HepG2 (cell line): ENCODE data around the gene FAAP100. TPM values are rescaled to one million over a fixed set of nuclear protein-coding genes. Genes with fewer than 3 reads are reported as not detected.

ENCODE experiments used
- ATAC-seq: fragments of 200-7000 bp; cut with Tn5 transposase; 3 replicates; pipeline ENCODE4 v1.9.1; 2020; ENCODE audit warnings: mild to moderate bottlenecking, moderate library complexity
- BruUV-seq: library from RNA; stranded (reverse); fragments of 400-500 nt; replicated peaks from 2 replicates; lab custom pipeline; 2021; lab: Mats Ljungman, UMichigan
- CTCF ChIA-PET: fragments of 300-600 bp; formaldehyde crosslinking; extraction: SDS; loops from one replicate; lab custom pipeline; 2021; ENCODE audit warnings: low total read pairs, inconsistent platforms, low intra/inter-chr PET ratio; lab: Yijun Ruan, JAX
- POLR2A ChIA-PET: fragments of 350-600 bp; sonication (Branson Sonifier 250); formaldehyde crosslinking; loops from one replicate; lab custom pipeline; 2020; ENCODE audit warnings: antibody characterized with exemption, inconsistent platforms; lab: Yijun Ruan, JAX
- DNase-seq: peaks from one replicate; pipeline ENCODE4 v3.0.0-alpha.2; 2015; ENCODE audit warnings: low spot score
- FAIRE-seq: peaks from 3 replicates; lab custom pipeline; 2011; peaks lifted over from hg19 to GRCh38; lab: Jason Lieb, UNC
- H2AFZ ChIP-seq: one replicate; pipeline ENCODE4 v1.6.1; 2011; ENCODE audit warnings: low read length, inconsistent platforms
- H3K27ac ChIP-seq: fragments of 300-600 bp; 3 replicates; pipeline ENCODE4 v1.8.0; 2011; ENCODE audit warnings: mixed run types, mild to moderate bottlenecking, mixed read lengths, low read length, inconsistent platforms; ENCODE audit not compliant: insufficient read depth; ENCODE audit errors: extremely low read length
- H3K27me3 ChIP-seq, 2 experiments: fragments of 200-600 bp in 1 of 2; 2 replicates in 1 of 2; 3 replicates in 1 of 2; pipeline versions ENCODE4 v1.6.0 to v1.8.0; 2011; ENCODE audit warnings: low read length in 2 of 2, mild to moderate bottlenecking in 2 of 2, moderate library complexity in 2 of 2, inconsistent platforms in 1 of 2; ENCODE audit not compliant: insufficient read depth in 2 of 2, control insufficient read depth in 1 of 2
- H3K36me3 ChIP-seq, 2 experiments: fragments of 200-600 bp in 1 of 2; replicated peaks in 1 of 2; 2 replicates in 1 of 2; 3 replicates in 1 of 2; pipeline versions ENCODE4 v1.5.1 to v1.8.0; 2011; ENCODE audit warnings: low read length in 2 of 2, inconsistent platforms in 1 of 2; ENCODE audit not compliant: insufficient read depth in 2 of 2, control insufficient read depth in 1 of 2
- H3K4me1 ChIP-seq: 2 replicates; pipeline ENCODE4 v1.5.1; 2012; ENCODE audit warnings: low read length, inconsistent platforms; ENCODE audit not compliant: insufficient read depth
- H3K4me2 ChIP-seq: 2 replicates; pipeline ENCODE4 v1.6.0; 2011; ENCODE audit warnings: low read depth, low read length, inconsistent platforms
- H3K4me3 ChIP-seq, 3 experiments: fragments of 200-600 bp in 1 of 3; sonication (generic), shearing (Covaris generic) in 1 of 3; replicated peaks in 1 of 3; 2 replicates each; pipeline ENCODE4 v1.5.1; 2011 to 2016; ENCODE audit warnings: low read length in 3 of 3, inconsistent platforms in 2 of 3, low read depth in 2 of 3, mild to moderate bottlenecking in 2 of 3, control low read depth in 1 of 3, mixed read lengths in 1 of 3; ENCODE audit not compliant: insufficient read depth in 1 of 3
- H3K79me2 ChIP-seq: one replicate; pipeline ENCODE4 v1.6.1; 2011; ENCODE audit warnings: low read length, inconsistent platforms; ENCODE audit not compliant: insufficient read depth
- H3K9ac ChIP-seq: 2 replicates; pipeline ENCODE4 v1.6.0; 2011; ENCODE audit warnings: mild to moderate bottlenecking, low read depth, low read length, inconsistent platforms; ENCODE audit not compliant: insufficient read depth
- H3K9me3 ChIP-seq: 2 replicates; pipeline ENCODE4 v1.5.1; 2012; ENCODE audit warnings: mild to moderate bottlenecking, low read length
- H4K20me1 ChIP-seq: 2 replicates; pipeline ENCODE4 v1.6.0; 2011; ENCODE audit warnings: inconsistent platforms, mild to moderate bottlenecking, low read length, moderate library complexity; ENCODE audit not compliant: insufficient read depth
- BORCS8-MEF2B ChIP-seq: sonication (generic); formaldehyde crosslinking; IDR thresholded peaks from 2 replicates; pipeline ENCODE4 v1.8.0; 2022; ENCODE audit warnings: mild to moderate bottlenecking, missing genetic modification reagents
- YEATS2 ChIP-seq: sonication (generic); formaldehyde crosslinking; IDR thresholded peaks from 2 replicates; pipeline ENCODE4 v1.4.0; 2020; ENCODE audit warnings: missing genetic modification reagents, borderline replicate concordance
- ZGPAT ChIP-seq: IDR thresholded peaks from 2 replicates; pipeline ENCODE4 v1.6.1; 2016; ENCODE audit warnings: mild to moderate bottlenecking
- ZNF17 ChIP-seq: sonication (generic); formaldehyde crosslinking; IDR thresholded peaks from 2 replicates; pipeline ENCODE4 v1.5.0; 2020; ENCODE audit warnings: mild to moderate bottlenecking, missing genetic modification reagents
- ZNF253 ChIP-seq: sonication (generic); formaldehyde crosslinking; IDR thresholded peaks from 2 replicates; pipeline ENCODE4 v1.8.0; 2022; ENCODE audit warnings: mild to moderate bottlenecking, missing genetic modification reagents, borderline replicate concordance
- ZNF446 ChIP-seq: sonication (generic); formaldehyde crosslinking; IDR thresholded peaks from 2 replicates; pipeline ENCODE4 v1.5.0; 2020; ENCODE audit warnings: mild to moderate bottlenecking, missing genetic modification reagents
- ZNF841 ChIP-seq: sonication (generic); formaldehyde crosslinking; IDR thresholded peaks from 2 replicates; pipeline ENCODE4 v1.8.1; 2023; ENCODE audit warnings: missing genetic modification reagents, borderline replicate concordance
- WGBS: methylation state at CpG from one replicate; pipeline ENCODE4 v1.1.6; 2017; ENCODE audit warnings: low lambda C conversion rate; 5-methylcytosine and 5-hydroxymethylcytosine counted together
- in situ Hi-C: cut with HindIII; loops from 2 replicates; pipeline ENCODE4 v1.10.0; 2017; ENCODE audit warnings: low pct_unique_long_range_greater_than_20kb; ENCODE audit not compliant: extremely low pct_ligation_motif_present
- intact Hi-C: fragments of 100-400 bp; cut with micrococcal nuclease; formaldehyde crosslinking; loops from one replicate; pipeline ENCODE4 v1.10.0; 2022; ENCODE audit not compliant: unreplicated experiment
- polyA plus RNA-seq, 8 experiments: library from polyadenylated mRNA; depleted of rRNA in 3 of 8; stranded (reverse) in 7 of 8; unstranded in 1 of 8; fragments of >200 nt; fragmentation: Illumina TruSeq in 4 of 8; extraction: Trizol in 4 of 8; gene quantifications; 2 replicates each; pipeline versions ENCODE4 v1.2.1 to v1.2.3, GENCODE V29; 2011 to 2016; ENCODE audit warnings: low read depth in 4 of 8, missing spikeins in 1 of 8, mixed read lengths in 1 of 8; ENCODE audit not compliant: insufficient read depth in 1 of 8
- total RNA-seq, 5 experiments: library from RNA; depleted of rRNA; stranded (reverse); fragments of >200 nt; fragmentation: Illumina TruSeq; extraction: Trizol; gene quantifications; 2 replicates each; pipeline ENCODE4 v1.2.3, GENCODE V29; 2016; ENCODE audit warnings: low read depth in 1 of 5
- TF ChIP-seq, protein P1 (sequence below): sonication (generic); formaldehyde crosslinking; IDR thresholded peaks from 2 replicates; pipeline ENCODE4 v1.5.1; 2020; ENCODE audit warnings: mild to moderate bottlenecking, missing genetic modification reagents, moderate library complexity
- TF ChIP-seq, protein P2 (sequence below), 2 experiments: sonication (generic) in 1 of 2; formaldehyde crosslinking in 1 of 2; IDR thresholded peaks; 2 replicates each; pipeline versions ENCODE4 v1.6.1 to v1.9.0; 2014 to 2022; ENCODE audit warnings: antibody characterized with exemption in 1 of 2, borderline replicate concordance in 1 of 2, inconsistent platforms in 1 of 2, low read depth in 1 of 2, missing genetic modification reagents in 1 of 2

Gene FAAP100
- total and polyA plus RNA-seq, 2 of the 13 experiments (the other 11 are each of a cell fraction or from before 2014, with no cell fraction given) = 7.6 to 20.8 TPM

DNA sequence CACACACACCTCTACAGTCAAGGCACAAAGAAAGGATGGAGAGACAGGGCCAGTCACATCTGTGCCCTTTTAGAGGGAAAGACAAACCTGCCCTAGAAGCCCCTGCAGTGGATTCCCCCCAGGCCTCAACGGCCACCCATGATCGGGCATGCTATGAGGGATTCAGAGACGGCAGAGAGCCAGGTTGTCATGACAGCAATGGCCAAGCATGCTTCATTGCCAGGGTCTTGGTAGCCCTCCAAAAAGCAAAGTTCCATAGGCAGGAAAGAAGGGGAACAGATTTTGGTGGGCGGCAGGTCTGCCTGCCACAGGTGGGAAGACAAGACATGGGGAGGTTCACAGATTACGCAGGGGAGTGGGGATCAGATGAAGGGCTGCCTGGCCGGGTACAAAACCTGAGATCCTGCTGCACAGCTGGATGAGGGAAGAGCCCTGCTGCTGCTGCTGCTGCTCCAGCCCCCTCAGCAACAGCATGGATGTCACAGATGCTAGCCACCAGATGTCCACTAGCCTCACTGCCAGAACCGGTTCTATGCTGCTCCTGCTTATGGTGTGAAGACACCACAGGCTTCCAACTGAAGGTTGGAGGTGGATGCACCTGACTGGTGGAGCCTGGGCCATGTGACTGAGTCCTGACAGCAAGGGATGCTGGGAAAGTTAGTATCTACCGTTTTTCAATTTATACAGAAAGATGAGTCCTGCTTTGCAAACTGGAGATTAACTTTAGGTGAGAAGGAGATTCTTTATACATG is 57.4 kb downstream of the FAAP100 start:
- in situ Hi-C loops = no loop called here
- no TSS peak for BruUV-seq
- FAIRE-seq = peak; percentile 28
- peaks cover 51% of the 10 kb centered on the region for H3K4me1 ChIP-seq
- H3K36me3 ChIP-seq = no peaks in the 10 kb centered on the region
- H2AFZ ChIP-seq = no peak overlapping the region
- no peak overlapping the region for H3K9ac ChIP-seq
- H3K27me3 ChIP-seq = peaks cover 2 to 31% of the 10 kb centered on the region in 2 experiments
- ChIA-PET CTCF (no interaction called here), POLR2A (interaction anchor here (1.1 kb wide), 1 partner anchor 21 kb away, joined by 3 read pairs; no protein-coding TSS in a partner anchor)
- DNase-seq = no peak
- peak overlapping the region; percentile 37 for H3K4me2 ChIP-seq
- H3K79me2 ChIP-seq = no peaks in the 10 kb centered on the region
- H3K4me3 ChIP-seq = no peak overlapping the region
- no peaks in the 10 kb centered on the region for H4K20me1 ChIP-seq
- 27% methylated on average over 8 of the region's 8 CpGs for WGBS
- intact Hi-C loops = no loop called here
- H3K9me3 ChIP-seq = no peaks in the 10 kb centered on the region
- no peak overlapping the region for H3K27ac ChIP-seq
- peak; percentile 19 for ATAC-seq
- TF ChIP-seq ZGPAT = no peak
- no peak for TF ChIP-seq ZNF17
- no peak for TF ChIP-seq ZNF253 (CRISPR knock-in tag)
- no peak for TF ChIP-seq ZNF446 (CRISPR knock-in tag)
- TF ChIP-seq BORCS8-MEF2B (CRISPR knock-in tag) = 0 out of 2 replicates have a peak, but pooled peaks have one; percentile 21
- TF ChIP-seq ZNF841 (CRISPR knock-in tag) = no peak
- TF ChIP-seq, protein P1, sequence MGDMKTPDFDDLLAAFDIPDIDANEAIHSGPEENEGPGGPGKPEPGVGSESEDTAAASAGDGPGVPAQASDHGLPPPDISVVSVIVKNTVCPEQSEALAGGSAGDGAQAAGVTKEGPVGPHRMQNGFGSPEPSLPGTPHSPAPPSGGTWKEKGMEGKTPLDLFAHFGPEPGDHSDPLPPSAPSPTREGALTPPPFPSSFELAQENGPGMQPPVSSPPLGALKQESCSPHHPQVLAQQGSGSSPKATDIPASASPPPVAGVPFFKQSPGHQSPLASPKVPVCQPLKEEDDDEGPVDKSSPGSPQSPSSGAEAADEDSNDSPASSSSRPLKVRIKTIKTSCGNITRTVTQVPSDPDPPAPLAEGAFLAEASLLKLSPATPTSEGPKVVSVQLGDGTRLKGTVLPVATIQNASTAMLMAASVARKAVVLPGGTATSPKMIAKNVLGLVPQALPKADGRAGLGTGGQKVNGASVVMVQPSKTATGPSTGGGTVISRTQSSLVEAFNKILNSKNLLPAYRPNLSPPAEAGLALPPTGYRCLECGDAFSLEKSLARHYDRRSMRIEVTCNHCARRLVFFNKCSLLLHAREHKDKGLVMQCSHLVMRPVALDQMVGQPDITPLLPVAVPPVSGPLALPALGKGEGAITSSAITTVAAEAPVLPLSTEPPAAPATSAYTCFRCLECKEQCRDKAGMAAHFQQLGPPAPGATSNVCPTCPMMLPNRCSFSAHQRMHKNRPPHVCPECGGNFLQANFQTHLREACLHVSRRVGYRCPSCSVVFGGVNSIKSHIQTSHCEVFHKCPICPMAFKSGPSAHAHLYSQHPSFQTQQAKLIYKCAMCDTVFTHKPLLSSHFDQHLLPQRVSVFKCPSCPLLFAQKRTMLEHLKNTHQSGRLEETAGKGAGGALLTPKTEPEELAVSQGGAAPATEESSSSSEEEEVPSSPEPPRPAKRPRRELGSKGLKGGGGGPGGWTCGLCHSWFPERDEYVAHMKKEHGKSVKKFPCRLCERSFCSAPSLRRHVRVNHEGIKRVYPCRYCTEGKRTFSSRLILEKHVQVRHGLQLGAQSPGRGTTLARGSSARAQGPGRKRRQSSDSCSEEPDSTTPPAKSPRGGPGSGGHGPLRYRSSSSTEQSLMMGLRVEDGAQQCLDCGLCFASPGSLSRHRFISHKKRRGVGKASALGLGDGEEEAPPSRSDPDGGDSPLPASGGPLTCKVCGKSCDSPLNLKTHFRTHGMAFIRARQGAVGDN (CRISPR knock-in tag) = peak; percentile 26; the same call in 1 of the 2 replicates
- no peak for TF ChIP-seq YEATS2 (CRISPR knock-in tag)
- TF ChIP-seq, protein P2, sequence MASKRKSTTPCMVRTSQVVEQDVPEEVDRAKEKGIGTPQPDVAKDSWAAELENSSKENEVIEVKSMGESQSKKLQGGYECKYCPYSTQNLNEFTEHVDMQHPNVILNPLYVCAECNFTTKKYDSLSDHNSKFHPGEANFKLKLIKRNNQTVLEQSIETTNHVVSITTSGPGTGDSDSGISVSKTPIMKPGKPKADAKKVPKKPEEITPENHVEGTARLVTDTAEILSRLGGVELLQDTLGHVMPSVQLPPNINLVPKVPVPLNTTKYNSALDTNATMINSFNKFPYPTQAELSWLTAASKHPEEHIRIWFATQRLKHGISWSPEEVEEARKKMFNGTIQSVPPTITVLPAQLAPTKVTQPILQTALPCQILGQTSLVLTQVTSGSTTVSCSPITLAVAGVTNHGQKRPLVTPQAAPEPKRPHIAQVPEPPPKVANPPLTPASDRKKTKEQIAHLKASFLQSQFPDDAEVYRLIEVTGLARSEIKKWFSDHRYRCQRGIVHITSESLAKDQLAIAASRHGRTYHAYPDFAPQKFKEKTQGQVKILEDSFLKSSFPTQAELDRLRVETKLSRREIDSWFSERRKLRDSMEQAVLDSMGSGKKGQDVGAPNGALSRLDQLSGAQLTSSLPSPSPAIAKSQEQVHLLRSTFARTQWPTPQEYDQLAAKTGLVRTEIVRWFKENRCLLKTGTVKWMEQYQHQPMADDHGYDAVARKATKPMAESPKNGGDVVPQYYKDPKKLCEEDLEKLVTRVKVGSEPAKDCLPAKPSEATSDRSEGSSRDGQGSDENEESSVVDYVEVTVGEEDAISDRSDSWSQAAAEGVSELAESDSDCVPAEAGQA (IDR thresholded peaks at IDR 0.05; ENCODE audit: low read depth) = no peak
- TF ChIP-seq, protein P2 (CRISPR knock-in tag; IDR thresholded peaks at IDR 0.05; ENCODE audit: borderline replicate concordance) = no peak
